H1 (cell line): ENCODE measurements around the gene SLC35A3. TPM values are rescaled to one million over a fixed set of nuclear protein-coding genes. Genes with fewer than 3 reads are reported as not detected.

Experiments
- CTCF ChIA-PET: fragments of 300-600 bp; sonication (Branson Sonifier 250); formaldehyde crosslinking; loops from one replicate; lab custom pipeline; 2021; ENCODE audit not compliant: partially characterized antibody; lab: Charles Lee
- POLR2A ChIA-PET: fragments of 300-600 bp; sonication (Branson Sonifier 250); formaldehyde crosslinking; loops from one replicate; lab custom pipeline; 2021; ENCODE audit warnings: inconsistent platforms; ENCODE audit not compliant: partially characterized antibody; lab: Charles Lee
- DNase-seq, 2 experiments: peaks; one replicate each; pipeline versions ENCODE4 v3.0.0 to v3.0.0-alpha.2; 2010 to 2022; ENCODE audit warnings: low spot score in 2 of 2, low read depth in 1 of 2, mixed read lengths in 1 of 2
- FAIRE-seq: peaks from 2 replicates; lab custom pipeline; 2011; peaks lifted over from hg19 to GRCh38; lab: Jason Lieb, UNC
- H2AFZ ChIP-seq: 2 replicates; pipeline ENCODE4 v1.8.1; 2012; ENCODE audit warnings: low read length, inconsistent platforms
- H2AK5ac ChIP-seq: 2 replicates; pipeline ENCODE4 v1.6.1; 2013; ENCODE audit warnings: low read depth, low read length
- H2BK120ac ChIP-seq: replicated peaks from 2 replicates; pipeline ENCODE3; 2013; ENCODE audit warnings: low read depth, low read length, inconsistent platforms
- H2BK12ac ChIP-seq: 2 replicates; pipeline ENCODE4 v1.6.1; 2013; ENCODE audit warnings: low read depth, low read length
- H2BK15ac ChIP-seq: 2 replicates; pipeline ENCODE4 v1.6.1; 2013; ENCODE audit warnings: low read length
- H2BK20ac ChIP-seq: 2 replicates; pipeline ENCODE4 v1.6.1; 2013; ENCODE audit warnings: low read length
- H2BK5ac ChIP-seq: 2 replicates; pipeline ENCODE4 v1.6.1; 2013; ENCODE audit warnings: low read depth, low read length
- H3K14ac ChIP-seq: 2 replicates; pipeline ENCODE4 v1.6.1; 2013; ENCODE audit warnings: inconsistent platforms; ENCODE audit not compliant: insufficient read length
- H3K18ac ChIP-seq: 2 replicates; pipeline ENCODE4 v1.6.1; 2013; ENCODE audit warnings: low read length; ENCODE audit errors: extremely low read depth
- H3K23ac ChIP-seq: 2 replicates; pipeline ENCODE4 v1.6.1; 2013; ENCODE audit warnings: inconsistent platforms; ENCODE audit not compliant: insufficient read length
- H3K23me2 ChIP-seq: 2 replicates; pipeline ENCODE4 v1.6.1; 2013; ENCODE audit warnings: low read depth, low read length
- H3K27ac ChIP-seq: 2 replicates; pipeline ENCODE4 v1.6.1; 2011; ENCODE audit warnings: low read depth, low read length, inconsistent platforms
- H3K27me3 ChIP-seq, 4 experiments: replicated peaks in 1 of 4; 1 replicate in 1 of 4; 2 replicates in 3 of 4; pipeline versions ENCODE4 v1.6.1 to v1.8.1; 2011 to 2013; ENCODE audit warnings: low read length in 3 of 4, mild to moderate bottlenecking in 3 of 4, inconsistent platforms in 2 of 4, mixed read lengths in 2 of 4, moderate library complexity in 1 of 4; ENCODE audit not compliant: control insufficient read depth in 3 of 4, insufficient read depth in 3 of 4; ENCODE audit errors: extremely low read depth in 1 of 4
- H3K36me3 ChIP-seq, 4 experiments: 2 replicates each; pipeline versions ENCODE4 v1.6.1 to v1.8.1; 2011 to 2013; ENCODE audit warnings: mild to moderate bottlenecking in 4 of 4, low read length in 3 of 4, moderate library complexity in 2 of 4, control low read depth in 1 of 4, inconsistent platforms in 1 of 4; ENCODE audit not compliant: insufficient read depth in 4 of 4, control insufficient read depth in 2 of 4
- H3K4ac ChIP-seq: replicated peaks from 2 replicates; pipeline ENCODE3; 2013; ENCODE audit warnings: low read length, low read depth, mixed read lengths, inconsistent platforms; ENCODE audit not compliant: insufficient read length
- H3K4me1 ChIP-seq, 4 experiments: replicated peaks in 1 of 4; 1 replicate in 1 of 4; 2 replicates in 3 of 4; pipeline versions ENCODE4 v1.6.1 to v1.8.1; 2011 to 2013; ENCODE audit warnings: low read length in 3 of 4, inconsistent platforms in 2 of 4, mixed read lengths in 1 of 4; ENCODE audit not compliant: insufficient read depth in 4 of 4, control insufficient read depth in 3 of 4
- H3K4me2 ChIP-seq, 2 experiments: 2 replicates each; pipeline versions ENCODE4 v1.6.1 to v1.8.1; 2011 to 2013; ENCODE audit warnings: low read depth in 2 of 2, low read length in 2 of 2, control low read depth in 1 of 2, inconsistent platforms in 1 of 2, mild to moderate bottlenecking in 1 of 2; ENCODE audit not compliant: insufficient read depth in 1 of 2
- H3K4me3 ChIP-seq, 4 experiments: fragments of 200-600, 300-600 bp in 1 of 4; sonication (generic), shearing (Covaris generic), sonication (Bioruptor Twin) in 1 of 4; 2 replicates each; pipeline versions ENCODE4 v1.5.1 to v1.8.1; 2011 to 2016; ENCODE audit warnings: low read length in 4 of 4, low read depth in 3 of 4, control low read depth in 2 of 4, inconsistent platforms in 2 of 4, mild to moderate bottlenecking in 2 of 4, mixed read lengths in 1 of 4, moderate library complexity in 1 of 4; ENCODE audit not compliant: insufficient read depth in 2 of 4; ENCODE audit errors: extremely low read depth in 1 of 4
- H3K56ac ChIP-seq: replicated peaks from 2 replicates; pipeline ENCODE3; 2013; ENCODE audit warnings: low read depth, mild to moderate bottlenecking, mixed read lengths, low read length, inconsistent platforms; ENCODE audit not compliant: insufficient read length
- H3K79me1 ChIP-seq: 2 replicates; pipeline ENCODE4 v1.6.1; 2013; ENCODE audit warnings: low read depth, low read length, control low read depth
- H3K79me2 ChIP-seq, 2 experiments: 2 replicates each; pipeline versions ENCODE4 v1.6.1 to v1.8.1; 2012 to 2013; ENCODE audit warnings: low read length in 2 of 2, mild to moderate bottlenecking in 2 of 2, inconsistent platforms in 1 of 2; ENCODE audit not compliant: insufficient read depth in 2 of 2, control insufficient read depth in 1 of 2
- H3K9ac ChIP-seq, 4 experiments: replicated peaks in 1 of 4; 1 replicate in 1 of 4; 2 replicates in 3 of 4; pipeline versions ENCODE4 v1.6.1 to v1.8.1; 2011 to 2013; ENCODE audit warnings: low read depth in 3 of 4, low read length in 3 of 4, control low read depth in 2 of 4, mild to moderate bottlenecking in 2 of 4, moderate library complexity in 2 of 4, inconsistent platforms in 1 of 4; ENCODE audit errors: extremely low read depth in 1 of 4
- H3K9me3 ChIP-seq, 2 experiments: 2 replicates each; pipeline versions ENCODE4 v1.6.1 to v1.8.1; 2012 to 2013; ENCODE audit warnings: mild to moderate bottlenecking in 2 of 2, moderate library complexity in 2 of 2, control low read depth in 1 of 2, inconsistent platforms in 1 of 2, low read depth in 1 of 2, low read length in 1 of 2, mixed read lengths in 1 of 2; ENCODE audit not compliant: insufficient read depth in 2 of 2
- H4K20me1 ChIP-seq, 2 experiments: replicated peaks in 1 of 2; 2 replicates each; pipeline versions ENCODE3 to v1.8.1; 2011 to 2013; ENCODE audit warnings: inconsistent platforms in 2 of 2, low read length in 2 of 2, mild to moderate bottlenecking in 1 of 2; ENCODE audit not compliant: insufficient read depth in 2 of 2, control insufficient read depth in 1 of 2
- H4K5ac ChIP-seq: 2 replicates; pipeline ENCODE4 v1.6.1; 2013; ENCODE audit warnings: low read length, low read depth, mixed read lengths, inconsistent platforms; ENCODE audit not compliant: insufficient read length
- H4K8ac ChIP-seq: 2 replicates; pipeline ENCODE4 v1.8.0; 2013; ENCODE audit warnings: mild to moderate bottlenecking, moderate library complexity, low read length, inconsistent platforms; ENCODE audit not compliant: insufficient read depth; ENCODE audit errors: extremely low read depth
- H4K91ac ChIP-seq: replicated peaks from 2 replicates; pipeline ENCODE3; 2013; ENCODE audit warnings: low read length, mixed read lengths, inconsistent platforms; ENCODE audit not compliant: insufficient read length
- ASH2L ChIP-seq: fragments of 200-600, 300-600 bp; sonication (generic); IDR thresholded peaks from one replicate; pipeline ENCODE4 v1.7.1; 2017; ENCODE audit warnings: low read length
- CEBPB ChIP-seq: IDR thresholded peaks from 2 replicates; pipeline ENCODE4 v1.6.1; 2012; ENCODE audit warnings: low read depth, low read length
- HDAC2 ChIP-seq, 2 experiments: fragments of 300-600 bp in 1 of 2; sonication (generic) in 1 of 2; IDR thresholded peaks; 2 replicates each; pipeline ENCODE4 v1.6.1; 2011 to 2012; ENCODE audit warnings: low read depth in 2 of 2, low read length in 2 of 2, mild to moderate bottlenecking in 2 of 2, moderate library complexity in 2 of 2, borderline replicate concordance in 1 of 2, inconsistent platforms in 1 of 2
- KDM4A ChIP-seq: IDR thresholded peaks from one replicate; pipeline ENCODE4 v1.7.1; 2012; ENCODE audit warnings: low read depth, mild to moderate bottlenecking, moderate library complexity, low read length, inconsistent platforms; ENCODE audit not compliant: severe bottlenecking
- POLR2A ChIP-seq, 2 experiments: IDR thresholded peaks; 1 replicate in 1 of 2; 2 replicates in 1 of 2; pipeline ENCODE4 v1.6.1; 2011; ENCODE audit warnings: low read depth in 2 of 2, low read length in 2 of 2, mild to moderate bottlenecking in 2 of 2; ENCODE audit errors: control extremely low read depth in 1 of 2
- RAD21 ChIP-seq, 2 experiments: IDR thresholded peaks in 1 of 2; conservative IDR thresholded peaks in 1 of 2; 2 replicates each; pipeline ENCODE4 v1.6.1; 2011; ENCODE audit warnings: low read depth in 2 of 2, low read length in 2 of 2, improper control_type of control experiment in 1 of 2, inconsistent platforms in 1 of 2, mild to moderate bottlenecking in 1 of 2, moderate library complexity in 1 of 2
- TEAD4 ChIP-seq: IDR thresholded peaks from 2 replicates; pipeline ENCODE4 v1.6.1; 2012; ENCODE audit warnings: low read depth, low read length, inconsistent platforms, mixed read lengths
- YY1 ChIP-seq: IDR thresholded peaks from 2 replicates; pipeline ENCODE4 v1.6.1; 2011; ENCODE audit warnings: low read depth, mild to moderate bottlenecking, low read length
- WGBS, 2 experiments: shearing (Covaris generic) in 1 of 2; methylation state at CpG; one replicate each; pipeline versions ENCODE4 v1.1.6 to v1.1.7; 2013 to 2015; ENCODE audit warnings: low lambda C conversion rate in 2 of 2, mixed read lengths in 2 of 2, inconsistent platforms in 1 of 2, low coverage in 1 of 2, missing lambda C conversion rate in 1 of 2; ENCODE audit not compliant: insufficient replicate concordance in 2 of 2, insufficient coverage in 1 of 2, insufficient read length in 1 of 2; ENCODE audit errors: extremely low coverage in 1 of 2, missing lambda C conversion rate in 1 of 2; 5-methylcytosine and 5-hydroxymethylcytosine counted together
- polyA plus RNA-seq, 7 experiments: library from polyadenylated mRNA; depleted of rRNA in 3 of 7; stranded (reverse) in 5 of 7; unstranded in 2 of 7; fragments of >200 nt in 5 of 7; fragments of 200-250 nt in 2 of 7; gene quantifications; 1 replicate in 5 of 7; 2 replicates in 1 of 7; 4 replicates in 1 of 7; pipeline versions ENCODE4 v1.2.1 to v1.2.3, GENCODE V29; 2011 to 2013; ENCODE audit warnings: missing spikeins in 2 of 7, mixed read lengths in 2 of 7
- total RNA-seq: library from RNA; stranded (reverse); fragmentation: NEBNext Ultra II Directional; extraction: Animal tissue kit (Norgen Biotek cat#: 25700); gene quantifications from 2 replicates; pipeline ENCODE4 v1.2.1, GENCODE V29; 2021
- TF ChIP-seq, protein P1 (sequence below): IDR thresholded peaks from 2 replicates; pipeline ENCODE4 v1.6.1; 2012; ENCODE audit warnings: inconsistent platforms
- TF ChIP-seq, protein P2 (sequence below): IDR thresholded peaks from 2 replicates; pipeline ENCODE4 v1.6.1; 2012; ENCODE audit warnings: low read length, inconsistent platforms

SLC35A3 gene
- total and polyA plus RNA-seq, 2 of the 8 experiments (the other 6 are each of a cell fraction or from before 2014, with no cell fraction given) = 3.0 to 13.8 TPM

- Histone ChIP-seq H2BK12ac (no peak overlapping the region), H3K27me3 (no peaks in the 10 kb centered on the region), H3K23ac (no peak overlapping the region), H2BK120ac (no peak overlapping the region), H2AFZ (no peak overlapping the region), H3K4ac (no peak overlapping the region), H3K79me2 (no peaks in the 10 kb centered on the region), H4K20me1 (no peaks in the 10 kb centered on the region), H2BK15ac (no peak overlapping the region), H3K9ac (no peak overlapping the region), H3K14ac (no peak overlapping the region), H3K79me1 (no peaks in the 10 kb centered on the region), H3K36me3 (no peaks in the 10 kb centered on the region; a peak in 1 of 8 replicates), H3K4me2 (no peak overlapping the region), H3K23me2 (no peaks in the 10 kb centered on the region), H4K8ac (no peak overlapping the region), H3K18ac (no peak overlapping the region), H4K5ac (no peak overlapping the region), H2AK5ac (no peak overlapping the region), H3K27ac (no peak overlapping the region), H2BK20ac (no peak overlapping the region), H3K4me1 (no peaks in the 10 kb centered on the region), H3K9me3 (no peaks in the 10 kb centered on the region)
- CTCF ChIA-PET = no interaction called here
- WGBS, 2 experiments = 91% methylated on average over 3 of the region's 3 CpGs; no CpG with 5 or more reads in 1 of the 2 experiments
- FAIRE-seq (no peak), DNase-seq (no peak)
- POLR2A ChIA-PET = no interaction called here
- TF ChIP-seq, protein P1, sequence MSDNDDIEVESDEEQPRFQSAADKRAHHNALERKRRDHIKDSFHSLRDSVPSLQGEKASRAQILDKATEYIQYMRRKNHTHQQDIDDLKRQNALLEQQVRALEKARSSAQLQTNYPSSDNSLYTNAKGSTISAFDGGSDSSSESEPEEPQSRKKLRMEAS = no peak
- TF ChIP-seq YY1 (no peak), CEBPB (no peak), TEAD4 (no peak), KDM4A (no peak), RAD21 (IDR thresholded peaks at IDR 0.05 in 1 of 2, conservative IDR thresholded peaks at IDR 0.05 in 1 of 2; ENCODE audit: low read depth in 2 of 2, low read length in 2 of 2) (no peak), HDAC2 (IDR thresholded peaks at IDR 0.05; ENCODE audit: borderline replicate concordance in 1 of 2, low read depth in 2 of 2, low read length in 2 of 2) (no peak), ASH2L (no peak), POLR2A (IDR thresholded peaks at IDR 0.05; ENCODE audit: control extremely low read depth in 1 of 2, low read depth in 2 of 2, low read length in 2 of 2) (no peak)
- TF ChIP-seq, protein P2, sequence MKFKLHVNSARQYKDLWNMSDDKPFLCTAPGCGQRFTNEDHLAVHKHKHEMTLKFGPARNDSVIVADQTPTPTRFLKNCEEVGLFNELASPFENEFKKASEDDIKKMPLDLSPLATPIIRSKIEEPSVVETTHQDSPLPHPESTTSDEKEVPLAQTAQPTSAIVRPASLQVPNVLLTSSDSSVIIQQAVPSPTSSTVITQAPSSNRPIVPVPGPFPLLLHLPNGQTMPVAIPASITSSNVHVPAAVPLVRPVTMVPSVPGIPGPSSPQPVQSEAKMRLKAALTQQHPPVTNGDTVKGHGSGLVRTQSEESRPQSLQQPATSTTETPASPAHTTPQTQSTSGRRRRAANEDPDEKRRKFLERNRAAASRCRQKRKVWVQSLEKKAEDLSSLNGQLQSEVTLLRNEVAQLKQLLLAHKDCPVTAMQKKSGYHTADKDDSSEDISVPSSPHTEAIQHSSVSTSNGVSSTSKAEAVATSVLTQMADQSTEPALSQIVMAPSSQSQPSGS = no peak
- TF ChIP-seq, all 59 proteins: peak for 0
- Histone ChIP-seq H4K91ac (no peak overlapping the region), H3K56ac (no peak overlapping the region), H3K4me3 (no peak overlapping the region), H2BK5ac (no peak overlapping the region)
Measured at GRCh38 chr1:99950486-99950885, 19.3 kb upstream of the SLC35A3 start.
